HepG2 (cell line): ENCODE measurements around the gene MYRFL. TPM values are rescaled to one million over a fixed set of nuclear protein-coding genes. Genes with fewer than 3 reads are reported as not detected.

Experiments
- DZIP1 ChIP-seq: sonication (generic); formaldehyde crosslinking; IDR thresholded peaks from 2 replicates; pipeline ENCODE4 v1.5.0; 2020; ENCODE audit warnings: mild to moderate bottlenecking, missing genetic modification reagents
- FOXK1 ChIP-seq: sonication (generic); formaldehyde crosslinking; IDR thresholded peaks from 2 replicates; pipeline ENCODE4 v1.4.0; 2020; ENCODE audit warnings: low read depth, missing genetic modification reagents, borderline replicate concordance
- GLI4 ChIP-seq: sonication (generic); formaldehyde crosslinking; IDR thresholded peaks from 2 replicates; pipeline ENCODE4 v1.5.1; 2020; ENCODE audit warnings: missing genetic modification reagents, mild to moderate bottlenecking, moderate library complexity, borderline replicate concordance
- HCFC1 ChIP-seq: fragments of 150-350 bp; IDR thresholded peaks from 2 replicates; pipeline ENCODE4 v1.6.1; 2014; ENCODE audit warnings: low read depth, low read length
- HNRNPH1 ChIP-seq: fragments of 200-400 bp; formaldehyde crosslinking; optimal IDR thresholded peaks from 2 replicates; pipeline ENCODE3; 2017; ENCODE audit warnings: mild to moderate bottlenecking, low read depth, low read length
- MLLT10 ChIP-seq: sonication (generic); formaldehyde crosslinking; IDR thresholded peaks from 2 replicates; pipeline ENCODE4 v1.4.0; 2020; ENCODE audit warnings: missing genetic modification reagents
- MXD3 ChIP-seq: IDR thresholded peaks from 2 replicates; pipeline ENCODE4 v1.6.1; 2016; ENCODE audit warnings: mild to moderate bottlenecking, missing biosample characterization, missing genetic modification reagents
- PRDM10 ChIP-seq: sonication (generic); formaldehyde crosslinking; IDR thresholded peaks from 2 replicates; pipeline ENCODE4 v1.4.0; 2020; ENCODE audit warnings: low read depth, missing genetic modification reagents
- SRSF4 ChIP-seq: fragments of 200-400 bp; formaldehyde crosslinking; IDR thresholded peaks from one replicate; pipeline ENCODE4 v1.6.1; 2018; ENCODE audit warnings: mild to moderate bottlenecking, low read depth, low read length, moderate library complexity; ENCODE audit not compliant: poor library complexity, severe bottlenecking
- TBX3 ChIP-seq: fragments of 450-650 bp; IDR thresholded peaks from 2 replicates; pipeline ENCODE4 v1.6.1; 2017; ENCODE audit warnings: antibody characterized with exemption, mild to moderate bottlenecking, inconsistent platforms, borderline replicate concordance
- TCF7 ChIP-seq: sonication (generic); IDR thresholded peaks from 2 replicates; pipeline ENCODE4 v1.6.1; 2016; ENCODE audit warnings: antibody characterized with exemption, low read depth
- THAP8 ChIP-seq: sonication (generic); formaldehyde crosslinking; IDR thresholded peaks from 2 replicates; pipeline ENCODE4 v1.5.1; 2020; ENCODE audit warnings: missing genetic modification reagents, mild to moderate bottlenecking, borderline replicate concordance
- TOE1 ChIP-seq: sonication (generic); formaldehyde crosslinking; IDR thresholded peaks from 2 replicates; pipeline ENCODE4 v1.4.0; 2020; ENCODE audit warnings: mild to moderate bottlenecking, missing genetic modification reagents
- ZMAT5 ChIP-seq: sonication (generic); formaldehyde crosslinking; IDR thresholded peaks from 2 replicates; pipeline ENCODE4 v1.5.0; 2020; ENCODE audit warnings: mild to moderate bottlenecking, low read depth, missing genetic modification reagents, borderline replicate concordance
- ZNF292 ChIP-seq: sonication (generic); formaldehyde crosslinking; IDR thresholded peaks from 2 replicates; pipeline ENCODE4 v1.8.1; 2022; ENCODE audit warnings: mild to moderate bottlenecking, low read depth, missing genetic modification reagents, borderline replicate concordance
- ZNF550 ChIP-seq: sonication (generic); formaldehyde crosslinking; IDR thresholded peaks from 2 replicates; pipeline ENCODE4 v1.4.0; 2020; ENCODE audit warnings: mild to moderate bottlenecking, missing genetic modification reagents, borderline replicate concordance
- ZNF558 ChIP-seq: sonication (generic); formaldehyde crosslinking; IDR thresholded peaks from 2 replicates; pipeline ENCODE4 v1.9.0; 2022; ENCODE audit warnings: mild to moderate bottlenecking, missing genetic modification reagents, borderline replicate concordance
- ZNF674 ChIP-seq: sonication (generic); formaldehyde crosslinking; IDR thresholded peaks from 2 replicates; pipeline ENCODE4 v1.5.0; 2020; ENCODE audit warnings: low read depth, mild to moderate bottlenecking, missing genetic modification reagents
- ZNF75D ChIP-seq: sonication (generic); formaldehyde crosslinking; IDR thresholded peaks from 2 replicates; pipeline ENCODE4 v1.8.1; 2023; ENCODE audit warnings: missing genetic modification reagents, mild to moderate bottlenecking, borderline replicate concordance
- polyA plus RNA-seq, 8 experiments: library from polyadenylated mRNA; depleted of rRNA in 3 of 8; stranded (reverse) in 7 of 8; unstranded in 1 of 8; fragments of >200 nt; fragmentation: Illumina TruSeq in 4 of 8; extraction: Trizol in 4 of 8; gene quantifications; 2 replicates each; pipeline versions ENCODE4 v1.2.1 to v1.2.3, GENCODE V29; 2011 to 2016; ENCODE audit warnings: low read depth in 4 of 8, missing spikeins in 1 of 8, mixed read lengths in 1 of 8; ENCODE audit not compliant: insufficient read depth in 1 of 8
- total RNA-seq, 5 experiments: library from RNA; depleted of rRNA; stranded (reverse); fragments of >200 nt; fragmentation: Illumina TruSeq; extraction: Trizol; gene quantifications; 2 replicates each; pipeline ENCODE4 v1.2.3, GENCODE V29; 2016; ENCODE audit warnings: low read depth in 1 of 5

MYRFL gene
- total and polyA plus RNA-seq, 2 of the 13 experiments (the other 11 are each of a cell fraction or from before 2014, with no cell fraction given): 0.09 to 0.11 TPM

- TF ChIP-seq TBX3: no peak
- no peak for TF ChIP-seq ZNF558 (CRISPR knock-in tag)
- TF ChIP-seq ZMAT5 (CRISPR knock-in tag): no peak
- no peak for TF ChIP-seq MLLT10 (CRISPR knock-in tag)
- no peak for TF ChIP-seq DZIP1
- TF ChIP-seq ZNF674: no peak
- no peak for TF ChIP-seq TOE1 (CRISPR knock-in tag)
- no peak for TF ChIP-seq ZNF75D
- TF ChIP-seq ZNF550 (CRISPR knock-in tag): no peak
- TF ChIP-seq PRDM10 (CRISPR knock-in tag): no peak
- no peak for TF ChIP-seq GLI4
- TF ChIP-seq ZNF292 (CRISPR knock-in tag): no peak
- 0 out of 2 replicates have a peak, but pooled peaks have one; percentile 45 for TF ChIP-seq TCF7
- peak; percentile 62; the same call in 1 of the 2 replicates for TF ChIP-seq FOXK1 (CRISPR knock-in tag)
- TF ChIP-seq HCFC1: no peak
- TF ChIP-seq MXD3 (CRISPR knock-in tag): no peak
- no peak for TF ChIP-seq HNRNPH1
- no peak for TF ChIP-seq THAP8 (CRISPR knock-in tag)
- TF ChIP-seq SRSF4: no peak
Observed at GRCh38 chr12:69925291-69925690, 100.3 kb downstream of the MYRFL start (continued).
